Muscle of back (tissue), 11 donors: ENCODE results near the gene WDR90. TPM values are rescaled to one million over a fixed set of nuclear protein-coding genes. Genes with fewer than 3 reads are reported as not detected.

ENCODE experiments used
- DNase-seq, 3 donors: peaks; one replicate each; pipeline versions ENCODE4 v3.0.0 to v3.0.0-alpha.2; 2013
- polyA plus RNA-seq, 10 donors: library from polyadenylated mRNA; unstranded; fragments of 120-200 nt; gene quantifications; one replicate each; pipeline ENCODE4 v1.2.1, GENCODE V29; 2013; ENCODE audit not compliant: insufficient read length in 10 of 10

WDR90 gene
- polyA plus RNA-seq, 10 donors = 10.7 to 26.2 (median 17.5) TPM

- DNase-seq = no peak
These were observed 9.8 kb downstream of the WDR90 start for GRCh38 chr16:658679-659571.

- no peak for DNase-seq
These were observed 10.5 kb downstream of the WDR90 start for GRCh38 chr16:659618-660017.

DNA sequence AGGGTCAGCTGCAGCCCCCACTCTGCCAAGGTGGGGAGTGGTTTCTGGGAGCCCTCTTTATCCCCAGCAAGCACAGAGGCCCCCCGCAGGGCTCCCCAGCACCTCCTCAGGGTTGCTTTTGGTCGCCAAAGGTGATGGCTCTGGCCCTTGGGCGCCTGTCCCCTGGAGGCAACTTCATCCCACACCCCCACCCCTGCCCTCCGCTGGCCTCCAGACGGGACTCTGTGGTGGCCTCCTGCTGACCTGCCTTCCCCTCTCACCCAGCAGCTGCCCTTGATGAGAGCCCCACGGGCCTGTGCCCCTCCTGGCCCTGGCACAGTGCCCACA lies 10.9 kb downstream of the WDR90 start:
- DNase-seq = no peak

DNA sequence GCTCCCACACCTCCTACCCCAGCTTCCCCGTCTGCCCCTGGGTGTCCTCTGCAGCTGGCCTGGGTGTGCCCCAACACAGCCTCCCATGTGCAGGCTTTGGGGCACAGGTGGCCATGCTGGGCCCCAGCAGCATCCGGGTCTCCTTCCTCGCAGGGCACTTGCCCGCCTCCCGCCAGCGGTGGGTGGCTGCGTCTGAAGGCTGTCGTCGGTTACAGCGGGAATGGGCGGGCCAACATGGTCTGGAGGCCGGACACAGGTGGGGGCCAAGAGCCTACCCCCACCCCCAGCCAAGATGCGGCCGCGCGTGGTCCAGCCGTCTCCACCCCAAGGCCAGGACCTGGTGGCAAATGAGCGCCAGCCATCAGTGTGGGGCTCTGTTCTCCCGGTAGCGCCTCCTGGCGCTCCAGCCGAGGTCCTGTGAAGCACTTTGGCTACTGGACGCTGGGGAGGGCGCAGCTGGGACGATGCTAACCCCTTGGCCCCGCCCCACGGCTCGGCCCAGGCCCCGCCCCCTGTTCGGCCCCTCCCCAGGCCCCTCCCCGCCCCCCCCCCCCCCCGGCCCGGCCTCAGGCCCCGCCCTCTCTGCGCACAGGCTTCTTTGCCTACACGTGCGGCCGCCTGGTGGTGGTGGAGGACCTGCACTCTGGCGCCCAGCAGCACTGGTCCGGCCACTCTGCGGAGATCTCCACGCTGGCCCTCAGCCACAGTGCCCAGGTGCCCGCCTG lies 11.5 kb downstream of the WDR90 start:
- peak; percentile 48 to 77 (median 71) for DNase-seq

GRCh38 chr16:661184-661821 lies 12.1 kb downstream of the WDR90 start:
- DNase-seq = no peak

DNA sequence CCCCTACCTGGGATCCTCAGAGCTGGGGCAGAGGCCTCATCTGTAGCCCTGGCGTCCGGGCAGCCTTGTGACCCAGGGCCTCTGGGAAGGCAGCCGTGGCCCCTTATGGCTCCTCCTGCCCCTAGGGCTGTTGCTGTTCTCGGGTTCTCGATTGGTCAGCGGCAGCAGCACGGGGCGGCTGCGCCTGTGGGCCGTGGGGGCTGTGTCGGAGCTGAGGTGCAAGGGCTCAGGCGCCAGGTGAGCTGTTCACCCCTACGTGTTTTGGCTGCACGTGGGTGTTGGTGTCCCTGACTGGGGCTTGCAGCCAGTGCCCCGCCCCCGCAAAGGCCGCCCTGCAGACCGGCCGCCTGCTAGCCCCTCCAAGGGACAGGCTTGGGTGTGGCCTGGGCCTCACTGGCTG lies 12.9 kb downstream of the WDR90 start:
- DNase-seq = no peak

DNA sequence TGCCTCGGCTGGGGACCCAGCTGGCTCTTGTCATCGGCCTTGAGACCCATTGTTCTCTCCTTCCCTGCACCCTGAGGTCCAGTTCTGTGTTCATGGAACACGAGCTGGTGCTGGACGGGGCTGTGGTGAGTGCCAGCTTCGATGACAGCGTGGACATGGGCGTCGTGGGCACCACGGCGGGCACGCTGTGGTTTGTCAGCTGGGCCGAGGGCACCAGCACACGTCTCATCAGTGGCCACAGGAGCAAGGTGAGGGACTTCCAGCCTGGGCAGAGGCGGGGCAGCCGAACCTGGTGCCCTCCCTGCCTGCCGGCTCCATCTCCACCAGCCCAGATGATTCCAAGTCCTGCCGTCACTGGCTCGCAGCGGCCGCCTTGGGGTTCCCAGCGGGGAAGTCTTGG lies 13.4 kb downstream of the WDR90 start:
- no peak for DNase-seq

DNA sequence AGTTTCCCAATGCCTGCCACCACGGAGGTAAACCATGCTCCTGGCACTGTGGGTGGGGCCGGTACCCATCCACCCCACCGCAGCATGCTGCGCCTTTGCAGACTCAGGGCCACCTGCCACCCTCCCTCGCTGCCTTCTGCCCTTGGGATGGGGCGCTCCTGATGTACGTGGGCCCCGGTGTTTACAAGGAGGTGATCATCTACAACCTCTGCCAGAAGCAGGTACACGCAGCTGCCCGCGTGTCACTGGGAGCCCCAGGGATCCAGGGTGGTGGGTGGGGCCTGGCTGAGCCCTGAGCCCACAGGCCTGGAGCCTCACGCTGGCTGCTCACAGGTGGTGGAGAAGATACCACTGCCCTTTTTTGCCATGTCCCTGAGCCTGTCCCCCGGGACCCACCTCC lies 17.4 kb downstream of the WDR90 start:
- no peak for DNase-seq

- no peak for DNase-seq
These were observed 18.1 kb downstream of the WDR90 start for GRCh38 chr16:667113-667779.

GRCh38 chr16:667780-668518 lies 18.8 kb downstream of the WDR90 start, which contains the start of gene RHOT2:
Gene RHOT2, plus strand, starts transcription at chr16:668132. Its CDS starts 68 bp downstream, at chr16:668200.
- DNase-seq = peak; percentile 90 to 96 (median 92)

DNA sequence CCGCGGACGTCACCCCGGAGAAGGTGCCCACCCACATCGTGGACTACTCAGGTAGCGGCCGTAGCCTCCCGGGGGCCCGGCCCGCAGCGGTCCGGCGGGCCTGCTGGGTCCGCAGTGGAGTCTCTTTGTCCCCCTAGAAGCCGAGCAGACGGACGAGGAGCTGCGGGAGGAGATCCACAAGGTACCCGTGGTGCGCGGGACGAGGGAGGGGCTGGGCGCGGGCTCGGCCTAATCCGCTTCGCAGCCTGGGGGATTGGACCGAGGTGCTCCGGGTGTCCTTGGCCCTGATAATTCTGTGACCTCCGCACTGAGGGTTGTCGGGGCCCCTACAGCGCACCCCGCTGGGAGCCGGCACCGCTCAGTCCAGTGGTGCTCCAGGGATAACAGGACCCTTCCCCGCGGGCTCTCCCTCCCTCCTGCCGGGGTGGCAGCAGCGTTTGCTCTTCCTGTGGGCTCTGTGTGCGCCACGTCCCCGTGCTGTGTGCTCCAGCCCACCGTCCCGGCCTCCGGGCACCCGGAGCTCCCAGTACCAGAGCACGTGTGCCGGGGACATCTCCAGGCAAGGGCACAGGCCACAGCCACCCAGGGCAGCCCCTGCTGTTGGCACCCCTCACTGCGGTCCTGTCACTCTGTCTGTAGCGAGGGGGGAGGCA lies 19.5 kb downstream of the WDR90 start:
- no peak for DNase-seq

- no peak for DNase-seq
These were observed 20.5 kb downstream of the WDR90 start for GRCh38 chr16:669666-670065.

GRCh38 chr16:670485-671352 lies 21.6 kb downstream of the WDR90 start:
- no peak for DNase-seq

DNA sequence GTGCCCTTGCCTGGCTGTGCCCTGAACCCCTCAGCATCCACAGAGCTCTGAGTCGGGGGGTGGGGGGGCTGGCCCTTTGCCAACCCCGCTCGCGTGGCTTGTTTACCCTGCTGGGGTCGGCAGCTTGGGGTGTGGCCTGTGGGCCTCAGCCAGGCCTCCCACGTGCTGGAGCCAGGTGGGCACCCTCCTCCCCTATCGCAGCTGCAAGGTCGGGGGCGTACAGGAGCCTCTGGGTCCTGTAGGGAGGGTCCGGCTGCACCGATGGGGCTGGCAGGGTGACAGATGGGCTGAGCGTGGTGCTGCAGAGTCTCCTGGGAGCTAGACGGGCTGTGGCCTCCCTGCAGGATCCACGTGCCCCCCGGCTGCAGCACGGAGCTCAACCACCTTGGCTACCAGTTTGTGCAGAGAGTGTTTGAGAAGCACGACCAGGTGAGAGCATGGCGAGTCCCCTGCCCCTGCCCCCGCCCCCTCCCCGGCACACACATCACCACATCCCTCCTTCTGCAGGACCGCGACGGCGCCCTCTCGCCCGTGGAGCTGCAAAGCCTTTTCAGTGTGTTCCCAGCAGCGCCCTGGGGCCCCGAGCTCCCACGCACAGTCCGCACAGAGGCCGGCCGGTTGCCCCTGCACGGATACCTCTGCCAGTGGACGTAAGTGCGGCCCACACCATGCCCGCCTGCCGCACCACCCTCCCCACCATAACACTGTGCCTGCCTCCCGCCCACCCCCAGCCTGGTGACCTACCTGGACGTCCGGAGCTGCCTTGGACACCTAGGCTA lies 22.4 kb downstream of the WDR90 start:
- no peak for DNase-seq

- no peak for DNase-seq
These were observed 23.2 kb downstream of the WDR90 start for GRCh38 chr16:672371-672770.

GRCh38 chr16:672851-673250 lies 23.7 kb downstream of the WDR90 start:
- no peak for DNase-seq

GRCh38 chr16:673399-673991 lies 24.3 kb downstream of the WDR90 start:
- no peak for DNase-seq

- no peak for DNase-seq
These were observed 25.2 kb downstream of the WDR90 start for GRCh38 chr16:674214-674881.
